ENCODE results near the gene FBXO45.

DNA sequence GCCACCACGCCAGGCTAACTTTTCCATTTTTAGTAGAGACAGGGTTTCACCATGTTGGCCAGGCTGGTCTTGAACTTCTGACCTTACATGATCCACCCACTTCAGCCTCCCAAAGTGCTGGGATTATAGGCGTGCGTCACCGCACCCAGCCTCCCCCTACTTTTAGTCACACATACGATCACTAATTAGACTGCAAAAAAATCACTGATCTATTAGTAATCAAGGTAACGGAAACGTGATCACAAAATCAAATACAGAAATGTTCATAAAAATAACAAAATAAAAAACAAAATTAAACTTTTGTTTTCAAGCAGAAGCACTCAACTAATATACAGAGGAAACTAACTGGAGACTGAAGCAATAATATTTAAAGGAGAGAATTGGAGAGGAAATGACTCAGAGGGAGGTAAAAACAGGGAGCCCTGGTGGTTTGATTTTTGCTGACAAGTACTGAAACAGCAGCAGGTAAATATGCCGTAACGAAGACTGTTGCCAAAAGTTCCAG, 4.7 kb upstream of the FBXO45 start:
- TF ChIP-seq, protein P1, sequence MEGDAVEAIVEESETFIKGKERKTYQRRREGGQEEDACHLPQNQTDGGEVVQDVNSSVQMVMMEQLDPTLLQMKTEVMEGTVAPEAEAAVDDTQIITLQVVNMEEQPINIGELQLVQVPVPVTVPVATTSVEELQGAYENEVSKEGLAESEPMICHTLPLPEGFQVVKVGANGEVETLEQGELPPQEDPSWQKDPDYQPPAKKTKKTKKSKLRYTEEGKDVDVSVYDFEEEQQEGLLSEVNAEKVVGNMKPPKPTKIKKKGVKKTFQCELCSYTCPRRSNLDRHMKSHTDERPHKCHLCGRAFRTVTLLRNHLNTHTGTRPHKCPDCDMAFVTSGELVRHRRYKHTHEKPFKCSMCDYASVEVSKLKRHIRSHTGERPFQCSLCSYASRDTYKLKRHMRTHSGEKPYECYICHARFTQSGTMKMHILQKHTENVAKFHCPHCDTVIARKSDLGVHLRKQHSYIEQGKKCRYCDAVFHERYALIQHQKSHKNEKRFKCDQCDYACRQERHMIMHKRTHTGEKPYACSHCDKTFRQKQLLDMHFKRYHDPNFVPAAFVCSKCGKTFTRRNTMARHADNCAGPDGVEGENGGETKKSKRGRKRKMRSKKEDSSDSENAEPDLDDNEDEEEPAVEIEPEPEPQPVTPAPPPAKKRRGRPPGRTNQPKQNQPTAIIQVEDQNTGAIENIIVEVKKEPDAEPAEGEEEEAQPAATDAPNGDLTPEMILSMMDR (conservative IDR thresholded peaks at IDR 0.05 in 1 of 2, IDR thresholded peaks at IDR 0.05 in 1 of 2; ENCODE audit: extremely low read depth in 1 of 2, insufficient read depth in 1 of 2, low read depth in 1 of 2, low read length in 2 of 2), result peak; percentile 1 to 22
- no peak for TF ChIP-seq EZH2 (IDR thresholded peaks at IDR 0.05; ENCODE audit: borderline replicate concordance, low read length)
